Fibroblast of lung (primary cell): ENCODE results near the gene ZNF618.

Experiments
- EZH2 ChIP-seq: IDR thresholded peaks from 2 replicates; pipeline ENCODE4 v1.5.1; 2012; ENCODE audit warnings: low read length, control low read depth, mild to moderate bottlenecking; ENCODE audit errors: missing control alignments
- TF ChIP-seq, protein P1 (sequence below), 2 donors: IDR thresholded peaks in 1 of 2; conservative IDR thresholded peaks in 1 of 2; 1 replicate in 1 of 2; 2 replicates in 1 of 2; pipeline ENCODE4 v1.5.1; 2011 to 2012; ENCODE audit warnings: low read length in 2 of 2, control low read depth in 1 of 2, inconsistent platforms in 1 of 2, low read depth in 1 of 2, mild to moderate bottlenecking in 1 of 2

DNA sequence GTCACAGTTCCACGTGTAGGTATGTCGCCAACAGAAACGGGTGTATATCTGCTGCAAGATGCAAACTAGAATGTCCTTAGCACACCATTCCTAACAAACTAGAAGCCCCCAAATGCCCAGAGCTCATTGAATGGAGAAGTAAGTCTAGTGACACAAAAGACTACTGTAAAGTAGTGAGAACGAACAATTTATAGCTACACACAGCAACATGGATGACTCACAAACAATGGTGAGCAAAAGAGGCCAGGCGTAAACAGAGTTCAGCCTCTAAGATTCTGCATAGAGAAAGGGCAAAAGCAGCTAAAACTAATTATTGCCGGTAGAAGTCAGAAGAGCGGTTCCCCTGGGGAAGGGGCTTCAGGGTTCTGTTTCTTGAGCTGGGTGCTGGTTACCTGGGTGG lies 127.2 kb downstream of the ZNF618 start:
- TF ChIP-seq EZH2 = no peak
- TF ChIP-seq, protein P1, sequence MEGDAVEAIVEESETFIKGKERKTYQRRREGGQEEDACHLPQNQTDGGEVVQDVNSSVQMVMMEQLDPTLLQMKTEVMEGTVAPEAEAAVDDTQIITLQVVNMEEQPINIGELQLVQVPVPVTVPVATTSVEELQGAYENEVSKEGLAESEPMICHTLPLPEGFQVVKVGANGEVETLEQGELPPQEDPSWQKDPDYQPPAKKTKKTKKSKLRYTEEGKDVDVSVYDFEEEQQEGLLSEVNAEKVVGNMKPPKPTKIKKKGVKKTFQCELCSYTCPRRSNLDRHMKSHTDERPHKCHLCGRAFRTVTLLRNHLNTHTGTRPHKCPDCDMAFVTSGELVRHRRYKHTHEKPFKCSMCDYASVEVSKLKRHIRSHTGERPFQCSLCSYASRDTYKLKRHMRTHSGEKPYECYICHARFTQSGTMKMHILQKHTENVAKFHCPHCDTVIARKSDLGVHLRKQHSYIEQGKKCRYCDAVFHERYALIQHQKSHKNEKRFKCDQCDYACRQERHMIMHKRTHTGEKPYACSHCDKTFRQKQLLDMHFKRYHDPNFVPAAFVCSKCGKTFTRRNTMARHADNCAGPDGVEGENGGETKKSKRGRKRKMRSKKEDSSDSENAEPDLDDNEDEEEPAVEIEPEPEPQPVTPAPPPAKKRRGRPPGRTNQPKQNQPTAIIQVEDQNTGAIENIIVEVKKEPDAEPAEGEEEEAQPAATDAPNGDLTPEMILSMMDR (conservative IDR thresholded peaks at IDR 0.05 in 1 of 2, IDR thresholded peaks at IDR 0.05 in 1 of 2; ENCODE audit: low read depth in 1 of 2, low read length in 2 of 2) = no peak
